Measurements from ENCODE around the gene CUL1.
A peak's percentile ranks its signal among the peaks of the same experiment; 100 is the strongest.

Gene CUL1

DNA sequence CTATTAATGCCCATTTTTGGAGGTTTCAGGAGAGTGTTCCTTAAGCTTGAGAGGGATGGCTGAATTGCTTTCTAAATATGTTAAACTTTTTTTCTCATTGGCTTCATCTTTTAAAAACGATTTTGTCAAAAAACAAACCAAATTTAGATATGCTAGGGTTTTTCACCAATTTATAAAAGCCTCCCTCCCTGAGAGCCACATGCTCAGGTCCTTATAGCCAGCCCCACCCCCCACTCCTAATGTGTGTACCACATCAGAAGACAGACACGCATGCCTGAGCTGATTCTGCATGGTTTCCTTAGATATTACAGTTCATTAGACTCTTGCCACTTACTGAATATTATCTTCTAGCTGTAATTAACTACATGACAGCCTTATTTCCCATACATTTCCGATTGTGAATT, 2.0 kb downstream of the CUL1 start:
- Histone ChIP-seq H3K4me3 (ENCODE audit: low read length) (peak overlapping the region; percentile 81), H3K4me2 (ENCODE audit: low read length) (peak overlapping the region; percentile 95), H3F3A (ENCODE audit: control insufficient read depth, insufficient read depth) (peaks cover 9% of the 10 kb centered on the region), H3K4me1 (ENCODE audit: control insufficient read depth, low read length) (peaks cover 71% of the 10 kb centered on the region), H3K36me3 (ENCODE audit: control insufficient read depth, low read length) (peaks cover 30% of the 10 kb centered on the region), H3K9me2 (replicated peaks; ENCODE audit: control insufficient read depth, low read length) (no peaks in the 10 kb centered on the region), H3K27ac (ENCODE audit: low read depth, low read length) (no peak overlapping the region), H4K20me1 (ENCODE audit: control insufficient read depth, insufficient read depth, low read depth, low read length) (peaks cover 48% of the 10 kb centered on the region), H3K27me3 (ENCODE audit: control insufficient read depth, low read length) (no peaks in the 10 kb centered on the region), H3K9me3 (ENCODE audit: control insufficient read depth, insufficient read depth, low read length) (no peaks in the 10 kb centered on the region), H3K79me2 (ENCODE audit: control insufficient read depth, low read length) (peaks cover 80% of the 10 kb centered on the region)
- TF ChIP-seq EZH2phosphoT487 (IDR thresholded peaks at IDR 0.05; ENCODE audit: borderline replicate concordance, low read length) (no peak), CTCF (IDR thresholded peaks at IDR 0.05; ENCODE audit: low read depth, low read length, poor library complexity, severe bottlenecking) (no peak)

GRCh38 chr7:148701414-148701813, 2.7 kb downstream of the CUL1 start:
- Histone ChIP-seq H3K36me3 (ENCODE audit: control insufficient read depth, low read length) (peaks cover 30% of the 10 kb centered on the region), H3K79me2 (ENCODE audit: control insufficient read depth, low read length) (peaks cover 87% of the 10 kb centered on the region), H3K4me2 (ENCODE audit: low read length) (peak overlapping the region; percentile 95), H3K27me3 (ENCODE audit: control insufficient read depth, low read length) (no peaks in the 10 kb centered on the region), H3K9me2 (replicated peaks; ENCODE audit: control insufficient read depth, low read length) (no peaks in the 10 kb centered on the region), H3F3A (ENCODE audit: control insufficient read depth, insufficient read depth) (peaks cover 8% of the 10 kb centered on the region), H3K27ac (ENCODE audit: low read depth, low read length) (no peak overlapping the region), H3K4me3 (ENCODE audit: low read length) (peak overlapping the region; percentile 81), H4K20me1 (ENCODE audit: control insufficient read depth, insufficient read depth, low read depth, low read length) (peaks cover 55% of the 10 kb centered on the region), H3K9me3 (ENCODE audit: control insufficient read depth, insufficient read depth, low read length) (no peaks in the 10 kb centered on the region), H3K4me1 (ENCODE audit: control insufficient read depth, low read length) (peaks cover 77% of the 10 kb centered on the region)
- TF ChIP-seq EZH2phosphoT487 (IDR thresholded peaks at IDR 0.05; ENCODE audit: borderline replicate concordance, low read length) (no peak), CTCF (IDR thresholded peaks at IDR 0.05; ENCODE audit: low read depth, low read length, poor library complexity, severe bottlenecking) (no peak)

- Histone ChIP-seq H4K20me1 (ENCODE audit: control insufficient read depth, insufficient read depth, low read depth, low read length) (peaks cover 61% of the 10 kb centered on the region), H3K4me2 (ENCODE audit: low read length) (peak overlapping the region; percentile 95), H3K9me3 (ENCODE audit: control insufficient read depth, insufficient read depth, low read length) (no peaks in the 10 kb centered on the region), H3K4me3 (ENCODE audit: low read length) (0 out of 2 replicates have a peak overlapping the region, but pooled peaks have one; percentile 8), H3K27ac (ENCODE audit: low read depth, low read length) (no peak overlapping the region), H3K4me1 (ENCODE audit: control insufficient read depth, low read length) (peaks cover 69% of the 10 kb centered on the region), H3K9me2 (replicated peaks; ENCODE audit: control insufficient read depth, low read length) (no peaks in the 10 kb centered on the region), H3K36me3 (ENCODE audit: control insufficient read depth, low read length) (peaks cover 30% of the 10 kb centered on the region), H3K27me3 (ENCODE audit: control insufficient read depth, low read length) (no peaks in the 10 kb centered on the region), H3F3A (ENCODE audit: control insufficient read depth, insufficient read depth) (no peaks in the 10 kb centered on the region), H3K79me2 (ENCODE audit: control insufficient read depth, low read length) (peaks cover 98% of the 10 kb centered on the region)
- no peak for TF ChIP-seq EZH2phosphoT487 (IDR thresholded peaks at IDR 0.05; ENCODE audit: borderline replicate concordance, low read length)
- TF ChIP-seq CTCF (IDR thresholded peaks at IDR 0.05; ENCODE audit: low read depth, low read length, poor library complexity, severe bottlenecking), result no peak
Observed at GRCh38 chr7:148702876-148703670, 4.4 kb downstream of the CUL1 start.
